NT2/D1 (cell line): ENCODE results near the gene CUL3.

Experiments
- SUZ12 ChIP-seq: IDR thresholded peaks from 2 replicates; pipeline ENCODE4 v1.6.1; 2011; ENCODE audit not compliant: insufficient read length, insufficient read depth; ENCODE audit errors: extremely low read depth
- ZNF274 ChIP-seq: IDR thresholded peaks from 2 replicates; pipeline ENCODE4 v1.6.1; 2011; ENCODE audit warnings: mild to moderate bottlenecking, low read depth, low read length

DNA sequence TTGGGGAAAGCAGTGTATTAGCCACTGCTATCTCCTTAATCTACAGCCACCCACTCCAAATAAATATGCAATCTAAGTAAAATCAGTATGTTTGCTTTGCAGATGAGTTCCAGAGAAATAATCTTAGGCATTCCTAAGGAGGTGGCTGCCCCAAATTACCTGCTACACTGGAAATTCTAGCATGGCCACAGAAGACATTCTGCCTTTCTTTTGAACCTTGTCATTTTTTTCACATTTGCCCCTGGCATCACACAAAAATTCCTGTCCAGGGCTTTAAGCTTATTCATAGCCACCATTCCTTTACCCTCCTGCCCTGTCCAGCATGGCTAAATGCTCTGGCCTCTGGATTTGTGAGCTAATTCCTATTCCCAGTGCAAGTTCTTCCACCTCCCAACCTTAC is 146.4 kb downstream of the CUL3 start:
- no peak for TF ChIP-seq SUZ12
- no peak for TF ChIP-seq ZNF274
